ENCODE measurements around the gene ATF4.

Gene ATF4

DNA sequence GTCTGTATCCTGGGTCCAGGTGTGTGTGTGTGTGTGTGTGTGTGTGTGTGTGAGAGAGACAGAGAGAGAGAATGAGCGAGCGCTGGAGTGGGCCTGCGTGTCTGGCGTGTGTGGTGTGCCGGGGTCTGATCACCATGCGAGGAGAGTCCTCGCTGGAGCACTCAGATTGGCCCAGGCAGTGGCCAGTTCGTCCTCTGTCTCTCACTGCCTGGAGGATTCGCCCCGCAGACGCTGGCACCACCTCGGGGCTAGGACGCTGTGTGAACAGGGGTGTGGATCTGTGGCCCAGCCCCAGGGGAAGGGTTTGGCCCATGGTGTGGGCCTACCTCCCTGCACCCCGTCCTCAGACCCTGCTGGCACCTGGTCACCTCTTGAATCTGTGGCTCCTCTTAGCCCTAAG lies 38.6 kb downstream of the ATF4 start:
- DNase-seq (ENCODE audit: low read depth), result no peak

DNA sequence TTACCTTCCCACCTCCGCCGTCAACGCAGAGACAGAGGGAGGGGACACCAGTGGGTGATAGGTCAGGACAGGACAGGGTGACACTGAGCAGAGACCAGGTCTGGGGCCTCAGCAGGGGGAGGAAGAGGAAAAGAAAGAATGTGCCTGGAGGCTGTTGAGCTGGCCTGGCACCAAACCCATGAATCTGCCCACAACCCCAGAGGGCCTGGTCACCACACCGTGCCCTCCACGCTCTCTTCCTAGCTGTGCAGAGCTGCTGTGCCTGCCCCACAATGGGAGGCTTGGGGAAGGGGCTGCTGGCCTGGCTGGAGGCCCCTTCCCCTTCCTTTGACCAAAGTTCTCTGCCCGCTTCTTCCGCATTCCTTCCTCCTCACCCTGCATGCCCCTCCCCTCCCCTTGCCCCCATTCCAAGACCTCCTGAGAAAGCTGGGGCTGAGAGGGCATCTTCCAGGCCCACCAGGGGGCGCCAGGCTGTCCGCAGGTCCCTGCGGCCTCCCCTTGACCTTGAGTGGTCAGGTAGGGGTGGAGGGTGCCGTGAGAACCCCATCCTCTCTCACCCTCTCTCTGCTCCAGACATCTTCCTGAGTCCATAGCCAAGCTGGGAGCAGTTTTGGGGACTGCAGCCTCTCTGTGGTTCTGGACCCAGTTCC lies 39.2 kb downstream of the ATF4 start:
- no peak for DNase-seq (ENCODE audit: low read depth)

DNA sequence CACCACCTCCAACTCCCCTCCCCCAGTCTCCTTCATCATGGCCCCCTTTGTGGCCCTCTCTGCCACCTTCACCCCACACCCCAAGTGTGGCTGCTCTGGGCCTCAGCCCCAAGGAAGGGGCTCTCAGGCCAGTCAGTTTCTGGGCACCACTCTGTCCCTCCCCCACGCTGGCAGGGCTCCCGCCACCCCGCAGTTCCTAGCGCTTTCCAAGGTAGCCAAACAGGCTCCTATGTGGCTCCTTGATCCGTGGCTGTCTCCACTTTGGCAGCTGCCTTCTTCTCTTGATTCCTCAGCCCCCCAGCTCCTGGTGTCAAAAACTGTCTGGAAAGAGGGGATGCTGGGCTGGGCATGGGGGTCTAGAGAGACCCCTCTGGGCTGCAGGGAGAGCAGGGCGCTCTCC lies 39.8 kb downstream of the ATF4 start:
- DNase-seq (ENCODE audit: low read depth), result no peak

DNA sequence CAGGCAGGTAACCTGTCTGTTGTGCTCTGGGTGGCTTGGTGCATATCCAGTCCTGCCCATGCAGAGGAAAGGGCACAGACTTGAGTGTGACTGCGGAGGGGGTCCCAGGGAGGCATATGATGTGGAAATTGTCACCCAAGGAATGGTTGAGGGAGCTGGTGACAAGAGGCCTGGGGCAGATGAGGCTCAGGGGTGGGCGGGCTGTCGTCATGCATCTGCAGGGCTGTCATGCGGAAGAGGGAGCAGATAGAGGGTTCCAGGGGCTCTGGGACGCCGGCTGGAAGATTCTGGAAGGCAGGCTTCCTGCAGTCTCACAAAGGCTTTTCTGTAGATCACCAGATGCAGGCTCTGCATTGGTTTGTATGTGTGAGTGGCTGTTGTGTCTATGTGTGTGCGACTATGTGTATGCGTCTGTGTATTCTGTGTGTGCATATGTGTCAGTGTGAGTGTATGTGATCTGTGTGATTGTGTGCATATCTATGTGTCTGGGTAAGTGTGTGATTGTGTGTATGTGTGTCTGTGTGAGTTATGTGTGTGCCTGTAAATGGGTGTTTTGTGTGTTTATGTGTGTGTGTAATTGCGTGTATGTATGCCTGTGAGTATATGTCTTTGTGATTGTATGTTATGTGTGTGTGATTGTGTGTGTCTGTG lies 42.6 kb downstream of the ATF4 start:
- DNase-seq (ENCODE audit: low read depth), result no peak

DNA sequence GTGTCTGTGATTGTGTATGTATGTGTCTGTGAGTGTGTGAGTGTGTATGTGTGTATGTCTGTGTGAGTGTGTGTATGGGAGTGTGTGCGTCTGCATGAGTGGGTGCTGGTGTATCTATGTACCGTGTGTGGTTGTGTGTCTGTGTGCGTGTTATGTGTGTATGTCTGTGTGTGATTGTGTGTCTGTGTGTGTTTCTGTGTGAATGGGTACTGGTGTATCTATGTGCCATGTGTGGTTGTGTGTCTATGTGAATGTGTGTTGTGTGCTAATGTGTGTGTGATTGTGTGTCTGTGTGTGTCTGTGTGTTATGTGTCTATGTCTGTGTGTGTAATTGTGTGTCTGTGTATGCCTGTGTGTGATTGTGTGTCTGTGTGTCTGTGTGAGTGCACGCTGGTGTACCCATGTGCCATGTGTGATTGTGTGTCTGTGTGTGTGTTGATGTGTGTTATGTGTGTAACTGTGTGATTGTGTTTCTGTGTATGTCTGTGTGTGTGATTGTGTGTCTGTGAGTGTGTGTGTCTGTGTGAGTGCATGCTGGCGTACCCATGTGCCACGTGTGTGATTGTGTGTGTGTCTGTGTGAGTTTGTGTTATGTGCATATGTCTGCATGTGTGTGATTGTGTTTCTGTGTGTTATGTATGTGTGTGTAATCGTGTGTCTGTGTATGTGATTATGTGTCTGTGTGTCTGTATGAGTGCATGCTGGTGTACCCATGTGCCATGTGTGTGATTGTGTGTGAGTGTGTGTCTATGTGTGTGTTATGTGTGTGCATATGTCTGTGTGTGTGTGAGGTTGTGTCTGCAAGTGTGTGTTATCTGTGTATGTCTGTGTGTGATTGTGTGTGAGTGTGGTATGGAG lies 43.4 kb downstream of the ATF4 start:
- no peak for DNase-seq (ENCODE audit: low read depth)

DNA sequence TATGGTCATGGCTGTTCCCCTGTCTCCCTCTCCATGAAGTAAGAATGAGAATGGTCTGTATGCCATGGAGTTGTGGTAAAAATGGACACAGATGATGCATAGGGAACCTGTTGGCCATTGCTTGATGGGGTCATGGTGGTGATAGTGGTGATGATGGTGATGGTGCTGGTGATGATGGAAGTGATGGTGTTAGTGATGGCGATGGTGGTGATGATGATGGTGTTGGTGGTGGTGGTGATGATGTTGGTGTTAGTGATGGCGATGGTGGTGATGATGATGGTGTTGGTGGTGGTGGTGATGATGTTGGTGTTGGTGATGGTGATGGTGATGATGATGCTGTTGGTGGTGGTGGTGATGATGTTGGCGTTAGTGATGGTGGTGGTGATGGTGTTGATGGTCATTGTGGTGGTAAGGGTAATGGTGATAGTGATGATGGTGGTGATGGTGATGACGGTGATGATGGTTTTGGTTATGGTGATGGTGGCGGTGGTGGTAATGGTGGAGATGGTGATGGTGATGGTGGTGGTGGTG lies 45.1 kb downstream of the ATF4 start:
- no peak for DNase-seq (ENCODE audit: low read depth)

DNA sequence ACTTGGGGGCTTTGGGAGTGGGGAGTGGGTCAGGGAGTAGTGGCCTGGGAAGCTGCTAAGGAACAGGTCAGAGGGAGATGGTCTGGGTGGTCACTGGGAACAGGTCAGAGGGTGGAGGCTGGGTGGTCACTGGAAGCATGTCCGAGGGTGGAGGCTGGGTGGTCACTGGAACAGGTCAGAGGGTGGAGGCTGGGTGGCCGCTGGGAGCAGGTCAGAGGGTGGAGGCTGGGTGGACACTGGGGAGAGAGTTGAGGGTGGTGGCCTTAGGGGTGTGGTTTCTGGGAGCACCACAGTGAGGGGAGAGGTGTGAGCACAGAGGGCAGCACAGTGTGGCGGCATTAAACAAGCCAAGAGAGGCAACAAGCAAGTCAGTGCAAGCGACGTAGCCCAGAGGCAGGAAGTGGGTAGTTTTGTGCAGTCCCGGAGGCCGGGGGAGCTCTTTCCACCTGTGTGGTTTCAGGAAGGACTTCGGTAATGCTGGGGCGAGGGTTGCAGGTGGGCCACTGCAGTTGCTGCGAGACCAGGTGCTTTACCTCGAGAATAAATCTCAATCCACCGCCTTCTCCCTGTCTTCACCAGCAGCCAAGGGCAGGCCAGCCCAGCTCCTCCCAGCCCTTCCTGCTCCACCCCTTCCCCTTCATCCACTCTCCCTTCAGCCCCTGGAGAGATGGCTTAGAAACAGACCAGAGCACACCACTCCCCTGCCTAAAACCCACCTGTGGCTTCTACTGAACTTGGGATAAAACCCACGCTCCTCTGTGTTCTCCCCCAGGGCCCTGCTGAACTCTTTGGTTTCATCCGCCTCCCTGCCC lies 47.0 kb downstream of the ATF4 start:
- no peak for DNase-seq (ENCODE audit: low read depth)

DNA sequence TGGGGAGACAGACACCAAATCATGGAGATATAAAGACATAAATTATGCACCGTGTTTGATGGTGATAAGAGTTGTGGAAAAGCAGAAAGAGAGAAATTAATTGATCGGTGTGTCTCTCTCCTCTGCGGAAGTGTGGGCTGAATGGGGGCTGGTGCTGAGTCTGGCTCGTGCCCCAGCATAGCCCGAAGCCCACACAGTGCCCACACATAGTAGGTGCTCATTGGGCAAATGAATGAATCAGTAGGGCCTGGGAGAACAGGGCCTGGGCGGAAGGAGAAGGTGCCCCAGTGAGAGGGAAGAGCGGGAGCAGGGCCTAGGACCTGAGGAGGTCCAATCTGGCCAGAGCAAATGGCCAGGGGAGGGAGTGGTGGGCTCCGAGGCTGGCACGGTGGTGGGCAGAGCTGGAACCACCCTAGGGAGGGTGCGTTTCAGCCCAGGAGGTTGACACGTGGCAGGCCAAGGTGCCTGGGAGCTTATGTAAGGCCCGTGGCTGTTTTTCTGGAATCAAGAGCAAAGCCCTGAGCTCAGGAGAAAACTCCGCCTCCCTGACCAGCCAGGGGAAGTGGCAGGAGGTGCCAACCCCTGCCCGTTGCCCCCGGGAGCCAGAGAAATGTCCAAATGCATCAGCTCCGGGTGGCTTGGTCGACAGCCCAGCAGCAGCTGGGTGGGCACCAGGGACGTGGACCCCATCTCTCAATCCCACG lies 48.1 kb downstream of the ATF4 start:
- DNase-seq (ENCODE audit: low read depth), result no peak

DNA sequence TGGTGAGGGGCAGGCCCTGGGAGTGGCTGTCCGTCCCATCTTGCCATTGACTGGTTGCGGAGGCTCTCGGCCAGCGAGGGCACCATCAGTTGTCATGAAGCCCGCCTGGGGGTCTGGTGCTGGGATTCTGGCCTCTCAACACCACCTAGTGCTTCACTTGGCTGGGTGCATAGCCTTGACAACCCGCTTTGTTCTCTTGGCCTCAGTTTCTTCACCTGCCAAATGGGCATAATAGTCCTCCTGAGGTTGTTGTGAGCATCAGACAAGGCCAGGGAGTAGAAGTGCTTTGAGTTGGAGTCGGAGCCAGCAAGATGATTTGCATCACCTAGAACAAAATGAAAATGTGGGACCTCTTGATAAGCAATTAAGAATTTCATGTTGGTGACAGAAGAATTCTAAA lies 48.7 kb downstream of the ATF4 start:
- DNase-seq (ENCODE audit: low read depth), result no peak

DNA sequence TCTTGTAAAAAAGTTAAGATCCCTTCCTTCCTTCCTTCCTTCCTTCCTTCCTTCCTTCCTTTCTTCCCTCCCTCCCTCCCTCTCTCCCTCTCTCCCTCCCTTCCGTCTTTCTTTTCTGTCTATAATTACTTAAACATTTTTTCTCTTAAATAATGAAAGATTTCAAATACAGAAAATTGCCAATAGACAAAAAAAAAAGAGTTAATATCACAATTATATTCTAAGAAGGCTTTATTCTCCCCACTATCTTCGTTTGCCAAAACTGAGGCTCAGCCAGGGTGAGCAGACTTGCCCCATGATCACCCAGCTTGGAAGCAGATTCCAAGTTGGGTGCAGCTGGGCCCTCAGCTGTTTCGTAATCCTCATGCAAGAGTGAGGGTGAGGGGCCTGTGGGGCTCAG lies 49.9 kb downstream of the ATF4 start:
- DNase-seq (ENCODE audit: low read depth), result no peak

DNA sequence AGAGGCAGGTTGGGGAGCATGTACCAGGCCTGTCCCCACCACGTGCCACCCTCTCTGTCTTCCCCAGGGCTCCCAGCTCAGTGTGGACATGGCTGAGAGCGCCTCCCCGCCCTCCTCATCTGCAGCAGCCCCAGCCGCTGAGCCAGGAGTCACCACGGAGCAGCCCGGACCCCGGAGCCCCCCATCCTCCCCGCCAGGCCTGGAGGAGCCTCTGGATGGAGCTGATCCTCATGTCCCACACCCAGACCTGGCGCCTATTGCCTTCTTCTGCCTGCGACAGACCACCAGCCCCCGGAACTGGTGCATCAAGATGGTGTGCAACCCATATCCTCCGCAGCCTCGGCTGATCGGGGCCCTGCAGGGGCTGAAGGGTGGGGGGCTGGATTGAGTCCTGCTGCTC lies 50.3 kb downstream of the ATF4 start, which contains the start of gene CACNA1I:
Gene CACNA1I, plus strand, starts transcription at position 89 of the 400 bp plus-strand sequence. Its CDS starts 0 bp downstream, at position 89.
- DNase-seq (ENCODE audit: low read depth), result no peak

DNA sequence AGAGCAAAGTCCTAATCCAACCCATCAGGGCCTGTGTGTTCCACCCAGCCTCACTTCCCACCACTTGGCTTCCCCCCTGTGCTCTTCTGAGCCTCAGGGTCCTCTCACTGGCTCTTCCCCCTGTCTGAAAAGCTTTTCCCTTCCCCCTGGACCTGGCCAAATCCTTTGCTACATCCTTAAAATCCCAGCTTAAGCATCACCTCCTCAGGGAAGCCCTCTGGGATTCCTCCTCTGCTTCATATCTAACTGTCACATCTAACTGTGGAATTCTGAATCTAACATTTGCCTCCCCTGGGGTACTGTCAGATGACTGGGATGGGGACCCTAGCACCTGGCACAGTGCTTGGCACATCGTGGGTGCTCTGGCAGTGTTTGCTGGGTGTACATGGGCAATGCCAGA lies 51.2 kb downstream of the ATF4 start:
- no peak for DNase-seq (ENCODE audit: low read depth)

All from stimulated activated CD8-positive, alpha-beta memory T cell treated with anti-CD3 and anti-CD28 coated beads, Interleukin-12 subunit alpha, Interleukin-12 subunit beta, amount 100 ng/mL, for 4 hours (primary cell).